NT2/D1 (cell line): ENCODE results near the gene GSTM1.

Experiments used
- SUZ12 ChIP-seq: IDR thresholded peaks from 2 replicates; pipeline ENCODE4 v1.6.1; 2011; ENCODE audit not compliant: insufficient read length, insufficient read depth; ENCODE audit errors: extremely low read depth
- YY1 ChIP-seq: IDR thresholded peaks from 2 replicates; pipeline ENCODE4 v1.6.1; 2011; ENCODE audit not compliant: insufficient read length, insufficient read depth
- ZNF274 ChIP-seq: IDR thresholded peaks from 2 replicates; pipeline ENCODE4 v1.6.1; 2011; ENCODE audit warnings: mild to moderate bottlenecking, low read depth, low read length

- TF ChIP-seq ZNF274: no peak
- no peak for TF ChIP-seq YY1
- no peak for TF ChIP-seq SUZ12
Observed at GRCh38 chr1:109717729-109718128, 30.1 kb downstream of the GSTM1 start.
